Lower lobe of right lung (tissue), 2 donors: Measurements from ENCODE around the gene MICU2. TPM values are rescaled to one million over a fixed set of nuclear protein-coding genes. Genes with fewer than 3 reads are reported as not detected.

Experiments used
- ATAC-seq, 2 donors: fragments of 200-7000 bp; cut with Tn5 transposase; one replicate each; pipeline ENCODE4 v1.9.1; 2020 to 2022; ENCODE audit warnings: mild to moderate bottlenecking in 2 of 2, moderate library complexity in 2 of 2
- DNase-seq: peaks from one replicate; pipeline ENCODE4 v3.0.0-alpha.2; 2020
- H3K27ac ChIP-seq: fragments of 200-600 bp; one replicate; pipeline ENCODE4 v1.8.0; 2022
- H3K27me3 ChIP-seq: fragments of 200-600 bp; one replicate; pipeline ENCODE4 v1.8.0; 2022; ENCODE audit warnings: low read depth
- H3K36me3 ChIP-seq: fragments of 200-600 bp; one replicate; pipeline ENCODE4 v1.8.0; 2022; ENCODE audit warnings: mild to moderate bottlenecking
- H3K4me1 ChIP-seq: fragments of 200-600 bp; one replicate; pipeline ENCODE4 v1.8.0; 2022
- H3K4me3 ChIP-seq: fragments of 200-600 bp; one replicate; pipeline ENCODE4 v1.8.0; 2022; ENCODE audit warnings: mild to moderate bottlenecking
- H3K9me3 ChIP-seq: fragments of 200-600 bp; one replicate; pipeline ENCODE4 v1.8.0; 2022
- CTCF ChIP-seq: fragments of 200-600 bp; IDR thresholded peaks from one replicate; pipeline ENCODE4 v1.8.0; 2022; ENCODE audit warnings: antibody characterized with exemption, mild to moderate bottlenecking
- intact Hi-C: fragments of 100-400 bp; cut with DNase I; formaldehyde crosslinking; loops from one replicate; pipeline ENCODE4 v1.11.0; 2022
- total RNA-seq: library from RNA; stranded (reverse); fragmentation: NEBNext Ultra II Directional; extraction: Animal tissue kit (Norgen Biotek cat#: 25700); gene quantifications from one replicate; pipeline ENCODE4 v1.2.1, GENCODE V29; 2021
- donor health status: DM: no; HTN: yes; CAD: no; lungs with severe emphysema.

The MICU2 gene
- total RNA-seq, 1 donor from 2014 or later = 34.8 TPM

- Histone ChIP-seq H3K4me1 (no peaks in the 10 kb centered on the region), H3K27me3 (no peaks in the 10 kb centered on the region), H3K36me3 (no peaks in the 10 kb centered on the region), H3K9me3 (no peaks in the 10 kb centered on the region), H3K4me3 (no peak overlapping the region), H3K27ac (no peak overlapping the region)
- TF ChIP-seq CTCF = no peak
- ATAC-seq = no peak
- no peak for DNase-seq
- intact Hi-C loops = no loop called here
Observed at GRCh38 chr13:21573920-21574712, 29.9 kb downstream of the MICU2 start.

- H3K9me3 ChIP-seq = no peaks in the 10 kb centered on the region
- ATAC-seq = no peak
- no peaks in the 10 kb centered on the region for H3K27me3 ChIP-seq
- DNase-seq = no peak
- peaks cover 15% of the 10 kb centered on the region for H3K36me3 ChIP-seq
- intact Hi-C loops = no loop called here
- no peaks in the 10 kb centered on the region for H3K4me1 ChIP-seq
- TF ChIP-seq CTCF = no peak
- H3K27ac ChIP-seq = no peak overlapping the region
- H3K4me3 ChIP-seq = no peak overlapping the region
Observed at GRCh38 chr13:21569686-21570085, 34.3 kb downstream of the MICU2 start.

- H3K27me3 ChIP-seq = no peaks in the 10 kb centered on the region
- TF ChIP-seq CTCF = no peak
- ATAC-seq = no peak
Observed at GRCh38 chr13:21568854-21569253, 35.1 kb downstream of the MICU2 start.

GRCh38 chr13:21567714-21568113 lies 36.3 kb downstream of the MICU2 start:
- H3K27me3 ChIP-seq = no peaks in the 10 kb centered on the region
- ATAC-seq (no peak), DNase-seq (no peak)
- peaks cover 35% of the 10 kb centered on the region for H3K36me3 ChIP-seq
- no peak overlapping the region for H3K4me3 ChIP-seq
- no peaks in the 10 kb centered on the region for H3K9me3 ChIP-seq
- no peak for TF ChIP-seq CTCF
- intact Hi-C loops = no loop called here
- H3K4me1 ChIP-seq = no peaks in the 10 kb centered on the region
- no peak overlapping the region for H3K27ac ChIP-seq

More at GRCh38 chr13:21568854-21569253, 35.1 kb downstream of the MICU2 start:
- Histone ChIP-seq H3K36me3 (peaks cover 24% of the 10 kb centered on the region), H3K27ac (no peak overlapping the region), H3K4me1 (no peaks in the 10 kb centered on the region), H3K9me3 (no peaks in the 10 kb centered on the region), H3K4me3 (no peak overlapping the region)
- intact Hi-C loops = no loop called here
- no peak for DNase-seq

- peaks cover 16% of the 10 kb centered on the region for H3K36me3 ChIP-seq
- H3K4me1 ChIP-seq = no peaks in the 10 kb centered on the region
- no peaks in the 10 kb centered on the region for H3K27me3 ChIP-seq
- no peak for DNase-seq
- ATAC-seq = peak; percentile 47 to 52
- no peaks in the 10 kb centered on the region for H3K9me3 ChIP-seq
- no peak overlapping the region for H3K4me3 ChIP-seq
- no peak overlapping the region for H3K27ac ChIP-seq
- intact Hi-C loops = no loop called here
- TF ChIP-seq CTCF = peak; percentile 32
Observed at GRCh38 chr13:21557995-21558394, 46.0 kb downstream of the MICU2 start.
